ENCODE results near the gene JADE2.

Gene JADE2

DNA sequence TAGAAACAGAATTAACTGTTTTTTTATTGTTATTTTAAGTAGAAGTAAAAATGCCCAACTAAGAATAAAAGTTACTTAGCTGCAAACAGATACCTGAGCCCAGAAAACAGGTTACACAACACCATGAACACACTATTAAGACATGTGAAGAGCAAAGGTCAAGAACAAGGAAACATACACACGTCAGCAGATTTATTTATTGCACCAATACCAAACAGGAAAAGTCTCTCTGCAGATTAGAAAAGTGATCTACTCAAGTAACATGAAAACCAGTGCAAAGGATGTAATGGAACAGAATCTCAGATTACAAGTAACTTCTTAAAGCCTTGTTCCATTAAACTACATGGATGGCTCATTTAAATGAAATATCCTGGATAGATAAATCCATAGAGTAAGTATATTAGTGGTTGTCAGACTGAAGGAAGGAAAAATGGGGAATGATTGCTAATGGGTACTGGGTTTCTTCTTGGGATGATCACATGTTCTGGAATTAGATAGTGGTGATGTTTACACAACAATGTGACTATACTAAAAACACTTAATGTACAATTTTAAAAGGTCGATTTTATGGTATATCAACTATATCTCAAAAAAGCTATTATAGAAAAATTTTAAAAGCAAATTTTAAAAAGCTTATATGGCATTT lies 101.0 kb downstream of the JADE2 start:
- in situ Hi-C loops (cut with HindIII; ENCODE audit: low sequenced_read_pairs) = no loop called here
